Neural cell (in vitro differentiated cells): ENCODE data around the gene FLYWCH1.

ENCODE experiments used
- SMC3 ChIP-seq: fragments of 450-650 bp; conservative IDR thresholded peaks from 2 replicates; pipeline ENCODE4 v1.6.1; 2014; ENCODE audit warnings: antibody characterized with exemption, mild to moderate bottlenecking, moderate library complexity; ENCODE audit not compliant: poor library complexity
- TF ChIP-seq, protein P1 (sequence below): fragments of 450-650 bp; IDR thresholded peaks from 2 replicates; pipeline ENCODE4 v1.5.1; 2014; ENCODE audit warnings: antibody characterized with exemption, mild to moderate bottlenecking, moderate library complexity; ENCODE audit not compliant: poor library complexity, severe bottlenecking

DNA sequence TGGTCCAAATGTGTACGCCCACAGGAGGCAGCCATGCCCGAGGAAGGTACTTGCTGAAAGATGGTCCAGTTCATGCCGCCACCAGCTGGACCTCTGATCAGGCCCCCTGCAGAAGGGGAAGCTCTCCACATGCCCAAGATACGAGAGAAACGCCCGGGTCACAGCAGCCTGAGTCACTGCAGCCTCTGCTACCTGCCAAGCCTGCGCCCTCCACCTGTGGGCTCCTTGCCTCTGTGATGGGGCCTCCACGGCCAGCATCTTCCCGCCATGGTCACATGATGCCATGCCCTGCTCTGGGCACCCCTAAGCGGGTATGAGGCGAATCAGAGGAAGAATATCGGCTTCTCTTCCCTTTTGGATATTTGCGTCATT lies 38.6 kb downstream of the FLYWCH1 start:
- TF ChIP-seq, protein P1, sequence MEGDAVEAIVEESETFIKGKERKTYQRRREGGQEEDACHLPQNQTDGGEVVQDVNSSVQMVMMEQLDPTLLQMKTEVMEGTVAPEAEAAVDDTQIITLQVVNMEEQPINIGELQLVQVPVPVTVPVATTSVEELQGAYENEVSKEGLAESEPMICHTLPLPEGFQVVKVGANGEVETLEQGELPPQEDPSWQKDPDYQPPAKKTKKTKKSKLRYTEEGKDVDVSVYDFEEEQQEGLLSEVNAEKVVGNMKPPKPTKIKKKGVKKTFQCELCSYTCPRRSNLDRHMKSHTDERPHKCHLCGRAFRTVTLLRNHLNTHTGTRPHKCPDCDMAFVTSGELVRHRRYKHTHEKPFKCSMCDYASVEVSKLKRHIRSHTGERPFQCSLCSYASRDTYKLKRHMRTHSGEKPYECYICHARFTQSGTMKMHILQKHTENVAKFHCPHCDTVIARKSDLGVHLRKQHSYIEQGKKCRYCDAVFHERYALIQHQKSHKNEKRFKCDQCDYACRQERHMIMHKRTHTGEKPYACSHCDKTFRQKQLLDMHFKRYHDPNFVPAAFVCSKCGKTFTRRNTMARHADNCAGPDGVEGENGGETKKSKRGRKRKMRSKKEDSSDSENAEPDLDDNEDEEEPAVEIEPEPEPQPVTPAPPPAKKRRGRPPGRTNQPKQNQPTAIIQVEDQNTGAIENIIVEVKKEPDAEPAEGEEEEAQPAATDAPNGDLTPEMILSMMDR = no peak
- TF ChIP-seq SMC3 = no peak
